HL-60/S4 (cell line): ENCODE measurements around the gene CPT1B.

ENCODE experiments used
- in situ Hi-C: fragments of 300-500 bp; cut with MboI; formaldehyde crosslinking; loops from 2 replicates; pipeline ENCODE4 v1.14.3; 2022; ENCODE audit warnings: low sequenced_read_pairs

The CPT1B gene

GRCh38 chr22:50571264-50572175 is 6.7 kb downstream of the CPT1B start:
- in situ Hi-C loops: no loop called here

- in situ Hi-C loops: no loop called here
Measured at GRCh38 chr22:50570861-50571260, 7.4 kb downstream of the CPT1B start.

DNA sequence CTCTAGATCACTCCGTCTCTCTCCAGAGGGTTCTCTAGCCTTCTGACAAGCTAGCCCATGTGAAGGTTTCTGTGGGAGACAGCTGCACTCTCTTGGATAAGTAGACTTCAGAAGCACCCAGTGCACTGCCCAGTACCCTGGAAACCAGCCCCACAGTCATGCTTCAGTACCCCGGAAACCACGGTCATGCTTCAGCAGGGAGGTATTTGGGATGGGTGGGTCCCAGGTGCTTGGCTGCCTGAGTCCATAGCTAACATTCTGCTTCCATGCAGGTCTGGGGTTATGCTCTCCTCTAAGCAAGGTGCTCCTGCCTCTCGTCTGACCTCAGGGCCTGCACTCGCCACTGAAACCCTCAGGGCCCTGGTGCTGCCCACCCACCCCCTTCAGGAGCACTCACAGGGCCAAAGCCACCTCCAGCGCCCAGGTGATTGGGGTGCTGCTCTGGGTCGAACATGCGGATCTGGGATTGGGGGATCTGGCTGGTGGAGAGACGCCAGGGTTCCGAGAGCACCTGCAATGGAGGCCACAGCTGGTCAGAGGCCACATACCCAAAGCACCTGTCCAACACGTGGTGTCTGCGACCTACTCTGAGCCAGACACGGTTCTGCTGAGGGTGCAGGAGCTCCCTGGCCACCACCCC is 8.2 kb downstream of the CPT1B start:
- in situ Hi-C loops: no loop called here

GRCh38 chr22:50569041-50569459 is 9.2 kb downstream of the CPT1B start:
- in situ Hi-C loops: no loop called here

- in situ Hi-C loops: no loop called here
Measured at GRCh38 chr22:50568626-50569025, 9.6 kb downstream of the CPT1B start.

DNA sequence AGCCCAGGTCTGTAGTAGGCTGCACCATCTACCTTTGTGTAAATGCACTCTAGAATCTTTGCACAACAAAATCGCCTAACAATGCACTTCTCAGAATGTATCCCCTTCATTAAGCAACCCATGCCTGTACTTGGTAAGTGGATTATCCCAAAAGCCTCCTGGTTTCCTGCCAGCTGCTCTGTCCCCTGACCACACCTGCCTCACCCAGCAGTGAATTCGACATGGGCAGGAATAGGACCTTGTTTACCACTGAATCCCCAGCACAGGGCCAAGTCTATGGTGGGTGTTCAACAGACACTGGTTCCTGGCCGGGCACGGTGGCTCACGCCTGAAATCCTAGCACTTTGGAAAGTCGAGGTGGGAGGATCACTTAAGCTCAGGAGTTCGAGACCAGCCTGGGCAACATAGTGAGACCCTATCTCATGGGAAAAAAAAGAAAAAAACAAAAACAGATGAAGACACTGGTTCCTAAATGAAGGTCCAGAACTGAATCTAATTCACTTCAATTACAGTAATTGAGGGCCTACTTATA is 10.4 kb downstream of the CPT1B start:
- in situ Hi-C loops: no loop called here

GRCh38 chr22:50564289-50564688 is 13.9 kb downstream of the CPT1B start:
- in situ Hi-C loops: no loop called here

DNA sequence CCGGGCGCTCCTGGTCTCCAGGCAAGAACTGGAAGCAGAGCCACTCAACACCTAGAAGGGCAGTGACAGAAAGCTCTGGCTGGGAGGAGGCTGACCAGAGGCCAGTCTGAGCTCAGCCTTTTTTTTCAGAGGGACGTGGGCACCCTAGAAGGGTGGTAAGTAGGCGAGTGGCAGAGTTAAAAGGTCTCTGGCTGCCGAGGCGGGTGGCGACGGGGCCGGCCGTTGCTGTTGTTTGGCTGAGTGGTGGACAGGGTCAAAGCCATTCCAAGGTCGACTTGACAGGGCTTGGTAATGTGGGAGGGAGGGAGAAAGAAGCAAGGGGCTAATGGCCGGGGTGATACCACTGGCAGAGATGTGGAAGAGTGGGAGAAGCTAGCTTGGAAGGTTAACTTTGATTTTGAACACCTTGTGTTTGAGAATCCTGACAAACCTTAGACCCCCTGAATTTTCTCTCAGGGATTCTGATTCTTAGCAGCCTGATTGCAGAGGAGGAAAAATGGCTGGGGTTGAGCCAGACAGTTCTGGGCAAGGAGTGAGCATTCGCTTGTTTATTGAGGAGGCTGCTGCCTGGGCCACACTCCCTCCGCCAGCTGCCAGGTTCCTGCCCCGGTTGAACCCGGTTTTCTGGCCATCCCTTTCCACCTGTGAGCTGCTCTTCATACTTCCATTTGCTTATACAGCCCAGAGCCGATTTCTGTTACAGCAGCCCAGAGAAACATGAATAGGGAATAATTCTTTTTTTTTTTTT is 14.6 kb downstream of the CPT1B start:
- in situ Hi-C loops: no loop called here

DNA sequence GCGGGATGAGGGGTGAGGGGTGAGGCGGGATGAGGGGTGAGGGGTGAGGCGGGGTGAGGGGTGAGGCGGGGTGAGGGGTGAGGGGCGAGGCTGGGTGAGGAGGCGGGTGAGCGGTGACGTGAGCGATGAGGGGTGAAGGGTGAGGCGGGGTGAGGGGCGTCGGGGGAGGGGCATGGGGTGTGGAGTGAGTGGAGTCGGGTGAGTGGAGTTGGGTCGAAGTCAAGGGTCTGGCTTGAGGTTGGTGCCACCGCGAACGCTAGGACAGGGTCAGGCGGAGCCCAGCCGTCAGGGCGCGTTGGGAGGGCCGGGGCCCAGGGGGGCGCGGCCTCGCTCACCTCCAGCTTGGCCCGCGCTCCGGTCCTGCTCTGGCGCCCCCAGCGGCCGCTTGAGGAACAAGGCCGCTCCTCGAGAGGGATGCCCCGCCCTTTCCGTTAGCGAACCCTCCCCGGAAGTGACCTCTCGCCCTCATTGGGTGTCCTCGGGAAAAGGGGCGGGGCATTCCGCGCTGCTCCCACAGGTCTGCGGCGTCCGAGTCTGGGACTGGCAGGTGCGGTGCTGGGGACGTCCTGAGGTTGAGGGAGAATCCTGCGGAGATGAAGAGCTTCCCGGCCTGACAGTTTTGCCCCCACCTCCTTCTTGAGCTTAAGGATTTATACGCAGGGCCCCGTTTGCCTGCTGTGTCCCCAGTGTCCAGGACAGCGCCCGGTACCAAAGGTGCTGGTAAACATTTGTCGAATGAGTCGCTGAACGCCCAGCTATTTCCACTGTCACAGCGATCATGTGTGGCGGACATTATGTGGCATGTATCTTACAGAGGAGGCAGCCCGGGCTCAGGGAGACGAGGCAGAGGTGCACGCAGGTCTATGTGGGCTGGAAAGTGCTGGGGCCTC is 15.5 kb downstream of the CPT1B start, which contains the start of gene SYCE3:
Gene SYCE3 (minus strand): TSS at position 397 of the 890 bp plus-strand sequence. CDS start 6,514 bp downstream, outside the sequence.
- in situ Hi-C loops: no loop called here

GRCh38 chr22:50561401-50562358 is 16.5 kb downstream of the CPT1B start:
- in situ Hi-C loops: no loop called here

GRCh38 chr22:50560034-50560433 is 18.2 kb downstream of the CPT1B start:
- in situ Hi-C loops: no loop called here

- in situ Hi-C loops: no loop called here
Measured at GRCh38 chr22:50556703-50557102, 21.5 kb downstream of the CPT1B start.

DNA sequence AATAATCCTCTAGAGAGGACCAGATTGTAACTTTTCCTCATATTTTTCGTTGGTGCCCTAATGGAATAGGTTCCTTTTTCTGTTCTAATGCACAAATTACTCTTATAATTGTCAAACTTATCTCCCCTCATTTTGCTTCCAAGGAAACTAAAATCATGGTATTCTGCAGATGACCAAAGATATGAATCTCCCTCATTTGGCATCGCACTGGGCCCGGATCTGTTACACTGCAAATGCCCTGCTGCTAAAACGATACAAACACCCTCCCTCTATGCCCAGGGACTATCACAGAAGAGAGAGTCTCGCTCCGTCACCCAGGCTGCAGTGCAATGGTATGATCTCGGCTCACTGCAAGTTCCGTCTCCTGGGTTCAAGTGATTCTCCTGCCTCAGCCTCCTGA is 24.9 kb downstream of the CPT1B start:
- in situ Hi-C loops: no loop called here

- in situ Hi-C loops: no loop called here
Measured at GRCh38 chr22:50551160-50551752, 27.0 kb downstream of the CPT1B start.

- in situ Hi-C loops: no loop called here
Measured at GRCh38 chr22:50550395-50550794, 27.8 kb downstream of the CPT1B start.

- in situ Hi-C loops: no loop called here
Measured at GRCh38 chr22:50548921-50549790, 29.1 kb downstream of the CPT1B start.

- in situ Hi-C loops: no loop called here
Measured at GRCh38 chr22:50548040-50548920, 29.9 kb downstream of the CPT1B start.
